ENCODE results near the gene ZNF304. TPM values are rescaled to one million over a fixed set of nuclear protein-coding genes. Genes with fewer than 3 reads are reported as not detected.

Gene ZNF304
- total and polyA plus RNA-seq, 9 of the 15 experiments (the other 6 are each of a cell fraction or from before 2014, with no cell fraction given): 0.82 to 5.5 (median 3.6) TPM

DNA sequence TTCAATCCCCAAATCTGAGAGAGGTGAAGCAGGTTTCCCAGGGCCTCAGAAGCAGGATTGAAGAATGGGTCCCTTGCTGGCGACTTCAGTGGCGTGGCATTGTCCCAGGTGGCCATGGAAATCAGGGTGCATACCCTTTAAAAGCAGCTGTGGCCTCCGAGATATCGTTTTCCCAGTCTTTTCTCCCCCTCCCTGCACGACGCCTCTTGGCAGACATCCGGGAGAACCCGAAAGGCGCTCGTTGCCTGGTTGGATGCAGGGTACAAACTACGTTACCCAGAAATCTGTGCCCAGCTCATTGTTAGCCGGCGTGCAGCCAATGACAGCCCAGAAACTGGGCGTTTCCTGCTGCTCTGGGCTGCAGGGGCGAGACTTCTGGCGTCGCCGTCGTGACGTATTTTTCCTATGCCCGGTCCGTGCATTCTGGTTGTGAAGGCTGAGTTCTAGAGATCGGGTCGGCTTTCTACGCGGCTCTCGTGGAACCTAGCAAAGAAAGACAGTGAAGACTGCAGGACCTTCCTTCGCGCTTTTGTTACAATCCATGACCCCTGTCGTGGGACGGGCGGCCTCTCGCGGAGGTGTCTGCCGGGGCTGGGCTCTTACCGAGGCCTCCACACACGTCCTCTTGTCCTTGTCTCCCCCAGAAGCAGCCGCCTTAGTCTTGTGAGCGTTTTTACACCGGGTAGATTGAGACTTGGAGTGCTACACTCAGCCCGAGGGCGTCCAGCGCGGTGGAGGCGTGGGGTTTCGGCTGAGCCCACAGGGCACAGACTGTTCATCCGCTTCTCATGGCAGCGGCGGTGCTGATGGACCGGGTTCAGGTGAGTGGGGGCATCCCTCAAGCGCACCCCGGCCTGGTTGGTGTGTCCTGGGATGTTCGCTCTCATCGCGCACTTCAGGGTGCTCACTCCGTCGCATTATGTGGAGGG is at the start of gene ZNF304 (continued):
- TF ChIP-seq, protein P1, sequence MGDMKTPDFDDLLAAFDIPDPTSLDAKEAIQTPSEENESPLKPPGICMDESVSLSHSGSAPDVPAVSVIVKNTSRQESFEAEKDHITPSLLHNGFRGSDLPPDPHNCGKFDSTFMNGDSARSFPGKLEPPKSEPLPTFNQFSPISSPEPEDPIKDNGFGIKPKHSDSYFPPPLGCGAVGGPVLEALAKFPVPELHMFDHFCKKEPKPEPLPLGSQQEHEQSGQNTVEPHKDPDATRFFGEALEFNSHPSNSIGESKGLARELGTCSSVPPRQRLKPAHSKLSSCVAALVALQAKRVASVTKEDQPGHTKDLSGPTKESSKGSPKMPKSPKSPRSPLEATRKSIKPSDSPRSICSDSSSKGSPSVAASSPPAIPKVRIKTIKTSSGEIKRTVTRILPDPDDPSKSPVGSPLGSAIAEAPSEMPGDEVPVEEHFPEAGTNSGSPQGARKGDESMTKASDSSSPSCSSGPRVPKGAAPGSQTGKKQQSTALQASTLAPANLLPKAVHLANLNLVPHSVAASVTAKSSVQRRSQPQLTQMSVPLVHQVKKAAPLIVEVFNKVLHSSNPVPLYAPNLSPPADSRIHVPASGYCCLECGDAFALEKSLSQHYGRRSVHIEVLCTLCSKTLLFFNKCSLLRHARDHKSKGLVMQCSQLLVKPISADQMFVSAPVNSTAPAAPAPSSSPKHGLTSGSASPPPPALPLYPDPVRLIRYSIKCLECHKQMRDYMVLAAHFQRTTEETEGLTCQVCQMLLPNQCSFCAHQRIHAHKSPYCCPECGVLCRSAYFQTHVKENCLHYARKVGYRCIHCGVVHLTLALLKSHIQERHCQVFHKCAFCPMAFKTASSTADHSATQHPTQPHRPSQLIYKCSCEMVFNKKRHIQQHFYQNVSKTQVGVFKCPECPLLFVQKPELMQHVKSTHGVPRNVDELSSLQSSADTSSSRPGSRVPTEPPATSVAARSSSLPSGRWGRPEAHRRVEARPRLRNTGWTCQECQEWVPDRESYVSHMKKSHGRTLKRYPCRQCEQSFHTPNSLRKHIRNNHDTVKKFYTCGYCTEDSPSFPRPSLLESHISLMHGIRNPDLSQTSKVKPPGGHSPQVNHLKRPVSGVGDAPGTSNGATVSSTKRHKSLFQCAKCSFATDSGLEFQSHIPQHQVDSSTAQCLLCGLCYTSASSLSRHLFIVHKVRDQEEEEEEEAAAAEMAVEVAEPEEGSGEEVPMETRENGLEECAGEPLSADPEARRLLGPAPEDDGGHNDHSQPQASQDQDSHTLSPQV (IDR thresholded peaks at IDR 0.05): no peak
- TF ChIP-seq ARID2 (IDR thresholded peaks at IDR 0.05): no peak
- TF ChIP-seq TEAD4 (IDR thresholded peaks at IDR 0.05; ENCODE audit: low read length): 0 out of 2 replicates have a peak, but pooled peaks have one; percentile 12
- no peak for TF ChIP-seq TEAD4 (CRISPR knock-in tag; IDR thresholded peaks at IDR 0.05; ENCODE audit: borderline replicate concordance)
- no peak for TF ChIP-seq BRCA1 (IDR thresholded peaks at IDR 0.05)
- TF ChIP-seq BRCA1 (CRISPR knock-in tag; IDR thresholded peaks at IDR 0.05): no peak
- peak; percentile 39; the same call in 1 of the 2 replicates for TF ChIP-seq JUND (IDR thresholded peaks at IDR 0.05; ENCODE audit: borderline replicate concordance, low read depth, low read length)
- TF ChIP-seq JUND (tag; IDR thresholded peaks at IDR 0.05; ENCODE audit: borderline replicate concordance, low read depth, low read length): no peak
- TF ChIP-seq TFAP4 (CRISPR knock-in tag; IDR thresholded peaks at IDR 0.05; ENCODE audit: borderline replicate concordance): peak; percentile 85
- no peak for TF ChIP-seq ERF (CRISPR knock-in tag; IDR thresholded peaks at IDR 0.05)
- TF ChIP-seq ZNF217 (CRISPR knock-in tag; IDR thresholded peaks at IDR 0.05): no peak
- TF ChIP-seq FOXJ3 (CRISPR knock-in tag; IDR thresholded peaks at IDR 0.05): no peak
- no peak; a peak in 1 of 4 replicates for TF ChIP-seq HDAC1 (IDR thresholded peaks at IDR 0.05)
- no peak for TF ChIP-seq ZNF398 (CRISPR knock-in tag; IDR thresholded peaks at IDR 0.05)
- TF ChIP-seq PRPF4 (IDR thresholded peaks at IDR 0.05; ENCODE audit: insufficient read depth, low read depth, low read length, poor library complexity, severe bottlenecking): no peak
- no peak for TF ChIP-seq ASH1L (IDR thresholded peaks at IDR 0.05; ENCODE audit: borderline replicate concordance, low read depth, partially characterized antibody)
- TF ChIP-seq ZFP30 (CRISPR knock-in tag; IDR thresholded peaks at IDR 0.05; ENCODE audit: borderline replicate concordance): no peak
- TF ChIP-seq MYC (IDR thresholded peaks at IDR 0.05; ENCODE audit: low read depth, low read length): no peak; the same call in 1 of the 2 replicates
- no peak for TF ChIP-seq MYC (CRISPR knock-in tag; IDR thresholded peaks at IDR 0.05; ENCODE audit: borderline replicate concordance, low read depth)
- TF ChIP-seq TCF7L2 (IDR thresholded peaks at IDR 0.05; ENCODE audit: low read depth, low read length): no peak
